ENCODE measurements around the gene SDF2. TPM values are rescaled to one million over a fixed set of nuclear protein-coding genes. Genes with fewer than 3 reads are reported as not detected.

The SDF2 gene
- total RNA-seq, 2 donors from 2014 or later, result 51.1 to 52.3 TPM

- peak; percentile 86 for ATAC-seq
- intact Hi-C loops (cut with DNase I, micrococcal nuclease), result no loop called here
Observed at GRCh38 chr17:28644787-28645575, 16.7 kb downstream of the SDF2 start, which contains the start of gene BLTP2. TSS of gene BLTP2 (minus strand) at chr17:28645158. CDS start at chr17:28645056, 102 bp downstream.

GRCh38 chr17:28643983-28644786 is 17.5 kb downstream of the SDF2 start:
- peak; percentile 53 to 56 for DNase-seq
- intact Hi-C loops (cut with DNase I, micrococcal nuclease), result no loop called here
- ATAC-seq, result no peak

More at GRCh38 chr17:28644787-28645575, 16.7 kb downstream of the SDF2 start, which contains the start of gene BLTP2:
- peak; percentile 96 to 97 for DNase-seq

- DNase-seq, result no peak
- ATAC-seq, result no peak
- intact Hi-C loops (cut with DNase I, micrococcal nuclease), result no loop called here
Observed at GRCh38 chr17:28641579-28641978, 20.1 kb downstream of the SDF2 start.

- intact Hi-C loops (cut with DNase I, micrococcal nuclease), result no loop called here
- DNase-seq (no peak), ATAC-seq (peak; percentile 61)
Observed at GRCh38 chr17:28635506-28635905, 26.2 kb downstream of the SDF2 start.

- intact Hi-C loops (cut with DNase I, micrococcal nuclease), result no loop called here
- ATAC-seq, result no peak
Observed at GRCh38 chr17:28634206-28634865, 27.4 kb downstream of the SDF2 start.

GRCh38 chr17:28626818-28627217 is 34.9 kb downstream of the SDF2 start:
- intact Hi-C loops (cut with DNase I, micrococcal nuclease), result no loop called here
- DNase-seq (no peak), ATAC-seq (no peak)

More at GRCh38 chr17:28634206-28634865, 27.4 kb downstream of the SDF2 start:
- DNase-seq, result no peak

- intact Hi-C loops (cut with DNase I, micrococcal nuclease), result no loop called here
- no peak for ATAC-seq
Observed at GRCh38 chr17:28624148-28624547, 37.6 kb downstream of the SDF2 start.

GRCh38 chr17:28623696-28624095 is 38.0 kb downstream of the SDF2 start:
- DNase-seq (no peak), ATAC-seq (no peak)
- intact Hi-C loops (cut with DNase I, micrococcal nuclease), result no loop called here

More at GRCh38 chr17:28624148-28624547, 37.6 kb downstream of the SDF2 start:
- no peak for DNase-seq

GRCh38 chr17:28622186-28622585 is 39.5 kb downstream of the SDF2 start:
- ATAC-seq (no peak), DNase-seq (no peak)
- intact Hi-C loops (cut with DNase I, micrococcal nuclease), result no loop called here

GRCh38 chr17:28620010-28620409 is 41.7 kb downstream of the SDF2 start:
- intact Hi-C loops (cut with DNase I, micrococcal nuclease), result no loop called here
- DNase-seq (no peak), ATAC-seq (no peak)

GRCh38 chr17:28618464-28618863 is 43.2 kb downstream of the SDF2 start:
- intact Hi-C loops (cut with DNase I, micrococcal nuclease), result no loop called here
- DNase-seq (no peak), ATAC-seq (no peak)

- ATAC-seq (no peak), DNase-seq (no peak)
- intact Hi-C loops (cut with DNase I, micrococcal nuclease), result no loop called here
Observed at GRCh38 chr17:28616281-28616680, 45.4 kb downstream of the SDF2 start.

GRCh38 chr17:28615260-28615940 is 46.3 kb downstream of the SDF2 start:
- intact Hi-C loops (cut with DNase I, micrococcal nuclease), result no loop called here
- ATAC-seq (no peak), DNase-seq (no peak)

GRCh38 chr17:28613931-28614381 is 47.8 kb downstream of the SDF2 start, which contains the start of gene RSKR:
TSS of gene RSKR (minus strand) at chr17:28614185. CDS start at chr17:28614161, 24 bp downstream.
- ATAC-seq (no peak), DNase-seq (no peak)
- intact Hi-C loops (cut with DNase I, micrococcal nuclease), result loop anchor here (5.0 kb wide), 2 partner anchors 117 to 122 kb away; no protein-coding TSS in a partner anchor

- peak in 1 of 2 donors; percentile 38 for DNase-seq
- intact Hi-C loops (cut with DNase I, micrococcal nuclease), result loop anchor here (5.0 kb wide), 2 partner anchors 116 to 121 kb away; no protein-coding TSS in a partner anchor
- peak; percentile 61 for ATAC-seq
Observed at GRCh38 chr17:28612936-28613872, 48.5 kb downstream of the SDF2 start.

- DNase-seq (no peak), ATAC-seq (no peak)
- intact Hi-C loops (cut with DNase I, micrococcal nuclease), result loop anchor here (5.0 kb wide), 2 partner anchors 115 to 120 kb away; no protein-coding TSS in a partner anchor
Observed at GRCh38 chr17:28612531-28612930, 49.2 kb downstream of the SDF2 start.

GRCh38 chr17:28610376-28610775 is 51.3 kb downstream of the SDF2 start:
- ATAC-seq (peak; percentile 77), DNase-seq (peak in 1 of 2 donors; percentile 20)
- intact Hi-C loops (cut with DNase I, micrococcal nuclease), result loop anchor here (5.0 kb wide), 2 partner anchors 113 to 118 kb away; no protein-coding TSS in a partner anchor
